ENCODE measurements around the gene IGHMBP2. TPM values are rescaled to one million over a fixed set of nuclear protein-coding genes. Genes with fewer than 3 reads are reported as not detected.

IGHMBP2 gene
- total RNA-seq, 1 donor from 2014 or later = 30.6 TPM

DNA sequence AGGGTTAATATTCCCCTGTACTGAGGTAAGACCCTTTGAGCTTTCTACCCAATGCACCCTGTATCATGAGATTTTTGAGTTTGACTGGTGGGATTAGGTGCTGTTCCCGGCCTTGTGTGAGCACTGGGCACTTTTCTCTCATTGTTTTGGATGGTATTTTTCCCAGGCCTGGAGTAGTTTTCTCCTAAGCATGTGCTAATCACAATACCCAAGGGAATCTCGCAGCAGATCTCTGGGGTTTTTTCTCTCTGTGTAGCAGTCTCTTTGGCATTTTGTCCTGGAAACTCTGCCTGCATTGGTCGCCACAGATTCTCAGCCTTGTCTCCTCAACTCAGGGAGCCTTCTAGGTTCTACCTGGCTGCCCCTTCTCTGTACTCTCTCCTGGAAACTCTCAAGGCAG lies 19.9 kb downstream of the IGHMBP2 start:
- no peak for TF ChIP-seq CTCF (IDR thresholded peaks at IDR 0.05; ENCODE audit: unreplicated experiment)
- H3K4me3 Mint-ChIP-seq (ENCODE audit: low read depth) = no peak overlapping the region
- peaks cover 17% of the 10 kb centered on the region for H3K9me3 Mint-ChIP-seq (ENCODE audit: low read depth)
- peaks cover 64% of the 10 kb centered on the region for H3K36me3 Mint-ChIP-seq (ENCODE audit: insufficient read depth)
- no peaks in the 10 kb centered on the region for H3K27me3 Mint-ChIP-seq
- no peak overlapping the region for H3K27ac Mint-ChIP-seq
- H3K4me1 Mint-ChIP-seq (ENCODE audit: low read depth) = no peaks in the 10 kb centered on the region
- no peak for DNase-seq (ENCODE audit: low spot score, unreplicated experiment)

GRCh38 chr11:68924073-68924925 lies 20.6 kb downstream of the IGHMBP2 start:
- H3K4me3 Mint-ChIP-seq (ENCODE audit: low read depth) = no peak overlapping the region
- peaks cover 62% of the 10 kb centered on the region for H3K36me3 Mint-ChIP-seq (ENCODE audit: insufficient read depth)
- H3K4me1 Mint-ChIP-seq (ENCODE audit: low read depth) = no peaks in the 10 kb centered on the region
- no peak for TF ChIP-seq CTCF (IDR thresholded peaks at IDR 0.05; ENCODE audit: unreplicated experiment)
- H3K9me3 Mint-ChIP-seq (ENCODE audit: low read depth) = peaks cover 17% of the 10 kb centered on the region
- DNase-seq (ENCODE audit: low spot score, unreplicated experiment) = no peak
- no peaks in the 10 kb centered on the region for H3K27me3 Mint-ChIP-seq
- no peak overlapping the region for H3K27ac Mint-ChIP-seq

- TF ChIP-seq CTCF (IDR thresholded peaks at IDR 0.05; ENCODE audit: unreplicated experiment) = no peak
- Mint-ChIP-seq H3K36me3 (ENCODE audit: insufficient read depth) (peaks cover 59% of the 10 kb centered on the region), H3K4me1 (ENCODE audit: low read depth) (no peaks in the 10 kb centered on the region), H3K27ac (no peak overlapping the region), H3K27me3 (no peaks in the 10 kb centered on the region), H3K4me3 (ENCODE audit: low read depth) (no peak overlapping the region), H3K9me3 (ENCODE audit: low read depth) (peaks cover 17% of the 10 kb centered on the region)
- no peak for DNase-seq (ENCODE audit: low spot score, unreplicated experiment)
Observed at GRCh38 chr11:68925611-68926010, 21.9 kb downstream of the IGHMBP2 start.

GRCh38 chr11:68927280-68928135 lies 23.8 kb downstream of the IGHMBP2 start:
- Mint-ChIP-seq H3K4me1 (ENCODE audit: low read depth) (no peaks in the 10 kb centered on the region), H3K27ac (no peak overlapping the region)
- TF ChIP-seq CTCF (IDR thresholded peaks at IDR 0.05; ENCODE audit: unreplicated experiment) = no peak

GRCh38 chr11:68928136-68928880 lies 24.6 kb downstream of the IGHMBP2 start:
- Mint-ChIP-seq H3K4me3 (ENCODE audit: low read depth) (no peak overlapping the region), H3K4me1 (ENCODE audit: low read depth) (no peaks in the 10 kb centered on the region), H3K27ac (no peak overlapping the region), H3K27me3 (no peaks in the 10 kb centered on the region), H3K36me3 (ENCODE audit: insufficient read depth) (peaks cover 49% of the 10 kb centered on the region), H3K9me3 (ENCODE audit: low read depth) (peaks cover 17% of the 10 kb centered on the region)
- DNase-seq (ENCODE audit: low spot score, unreplicated experiment) = no peak
- TF ChIP-seq CTCF (IDR thresholded peaks at IDR 0.05; ENCODE audit: unreplicated experiment) = no peak

More at GRCh38 chr11:68927280-68928135, 23.8 kb downstream of the IGHMBP2 start:
- DNase-seq (ENCODE audit: low spot score, unreplicated experiment) = no peak
- no peak overlapping the region for H3K4me3 Mint-ChIP-seq (ENCODE audit: low read depth)
- no peaks in the 10 kb centered on the region for H3K27me3 Mint-ChIP-seq
- peaks cover 17% of the 10 kb centered on the region for H3K9me3 Mint-ChIP-seq (ENCODE audit: low read depth)
- peaks cover 54% of the 10 kb centered on the region for H3K36me3 Mint-ChIP-seq (ENCODE audit: insufficient read depth)

Data from progenitor cell of endocrine pancreas (in vitro differentiated cells).